Non-pigmented ciliary epithelial cell (primary cell): ENCODE measurements around the gene EDARADD.
"Not testable (repeated sequence)": the region's sequence is repeated elsewhere in the genome, so short reads cannot be mapped to it uniquely, and the experiment has no call there.

Experiments
- DNase-seq: peaks from one replicate; pipeline ENCODE4 v3.0.0-alpha.2; 2010; ENCODE audit warnings: low read depth

The EDARADD gene

GRCh38 chr1:236438614-236439013, 44.5 kb downstream of the EDARADD start:
- no peak for DNase-seq

- DNase-seq: no peak
These were observed 46.3 kb downstream of the EDARADD start for GRCh38 chr1:236440373-236440772.

- no peak for DNase-seq
These were observed 56.7 kb downstream of the EDARADD start for GRCh38 chr1:236450779-236451178.

GRCh38 chr1:236451796-236452373, 57.8 kb downstream of the EDARADD start:
- no peak for DNase-seq

DNA sequence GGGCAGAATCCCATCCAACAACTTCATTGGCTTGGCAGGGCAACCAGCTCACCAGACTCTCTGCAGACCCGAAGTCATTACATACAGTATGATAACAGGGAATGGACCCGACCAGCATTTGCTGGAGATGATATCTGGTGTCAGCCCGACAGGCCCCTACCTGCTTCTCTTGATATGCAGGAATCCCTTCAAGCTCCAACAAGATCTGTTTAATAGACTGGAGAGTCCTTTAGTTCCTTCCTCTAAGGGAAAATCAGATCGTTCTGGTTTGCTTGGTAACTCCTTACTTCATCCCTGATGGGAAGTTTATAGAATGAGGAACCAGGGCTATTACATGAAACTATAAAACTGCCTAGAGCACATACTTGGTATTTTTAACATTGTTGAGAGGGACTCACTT, 61.2 kb downstream of the EDARADD start:
- no peak for DNase-seq

DNA sequence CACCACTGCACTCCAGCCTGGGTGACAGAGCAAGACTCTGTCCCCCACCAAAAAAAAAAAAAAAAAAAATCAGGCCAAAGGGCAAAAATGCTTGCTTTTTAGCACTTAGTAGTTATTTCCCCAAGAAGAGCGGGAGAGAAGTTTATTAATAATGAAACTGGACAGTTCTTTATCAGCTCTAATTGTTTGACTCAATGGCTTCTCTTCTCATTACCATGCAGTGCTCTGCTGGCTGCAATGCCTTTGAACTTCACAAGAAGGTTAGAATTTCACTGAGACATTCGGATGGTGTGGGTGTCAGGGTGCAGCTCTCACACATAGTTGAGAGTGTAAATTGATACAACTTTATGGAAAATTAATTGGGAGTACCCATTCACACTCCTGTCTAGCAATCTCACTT, 63.7 kb downstream of the EDARADD start:
- no peak for DNase-seq

DNA sequence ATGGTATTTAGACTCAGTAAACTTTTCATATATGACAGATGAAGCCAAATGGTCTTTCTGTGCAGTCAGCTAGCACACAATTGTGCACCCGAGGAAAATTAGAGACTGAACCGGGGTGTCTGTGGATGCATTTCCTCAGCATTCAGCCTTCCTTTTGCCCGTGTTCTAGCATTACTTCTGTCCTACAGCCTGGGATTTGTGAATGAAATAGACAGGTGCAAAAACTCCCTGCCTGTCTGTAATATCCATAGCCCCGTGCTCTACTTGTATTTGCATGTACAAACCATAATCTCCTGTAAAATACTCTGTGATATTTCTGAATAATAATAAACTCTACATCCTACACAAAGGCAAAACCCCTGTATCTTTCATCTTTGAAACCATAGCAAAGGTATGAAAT, 64.9 kb downstream of the EDARADD start:
- DNase-seq: no peak

DNA sequence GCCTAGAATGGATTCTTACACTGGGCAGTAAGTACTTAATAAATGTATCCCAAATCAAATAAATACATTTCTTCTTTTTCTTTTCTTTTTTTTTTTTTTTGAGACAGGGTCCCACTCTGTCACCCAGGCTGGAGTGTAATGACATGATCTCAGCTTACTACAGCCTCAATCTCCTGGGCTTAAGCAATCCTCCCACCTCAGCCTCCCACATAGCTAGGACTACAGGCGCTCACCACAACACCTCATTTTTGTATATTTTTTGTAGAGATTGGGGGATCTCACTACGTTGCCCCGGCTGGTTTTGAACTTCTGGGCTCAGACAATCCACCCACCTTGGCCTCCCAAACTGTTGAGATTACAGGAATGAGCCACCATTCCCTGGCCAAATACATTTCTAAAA, 66.0 kb downstream of the EDARADD start:
- DNase-seq: no peak

- not testable (repeated sequence) for DNase-seq
These were observed 70.1 kb downstream of the EDARADD start for GRCh38 chr1:236464197-236464596.

DNA sequence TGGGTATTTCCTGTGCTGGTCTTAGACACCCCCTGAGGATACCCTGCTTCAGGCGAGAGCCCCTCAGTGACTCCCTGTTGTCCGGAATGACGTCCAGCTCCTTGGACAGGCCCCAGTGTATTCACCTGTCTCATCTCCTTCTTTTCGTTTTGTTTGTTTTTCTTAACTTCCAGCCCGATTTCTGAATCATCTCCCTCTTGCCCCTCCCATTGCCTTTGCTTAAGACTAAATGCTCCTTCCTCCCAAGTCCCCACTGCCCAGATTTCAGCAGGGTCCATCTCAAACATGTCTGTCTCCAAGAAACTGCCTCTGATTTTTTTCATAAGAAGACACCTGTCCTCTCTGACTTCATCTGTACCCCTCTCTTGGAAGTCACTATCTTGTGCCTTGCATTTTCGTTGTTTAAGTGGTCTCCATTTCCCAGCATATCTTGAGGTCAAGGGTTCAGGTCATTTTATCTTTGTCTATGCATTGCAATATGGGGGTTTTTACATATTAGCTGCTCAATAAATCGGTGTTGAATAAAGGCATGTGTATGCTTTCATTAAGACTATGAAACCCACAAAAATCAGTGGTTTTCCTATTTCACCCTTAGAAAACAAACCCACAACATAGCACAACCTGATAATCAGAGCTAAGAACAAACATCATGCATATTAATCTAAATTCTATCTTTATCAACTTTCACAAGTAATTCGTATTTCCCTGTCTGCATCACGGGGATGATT, 71.3 kb downstream of the EDARADD start:
- DNase-seq: no peak

DNA sequence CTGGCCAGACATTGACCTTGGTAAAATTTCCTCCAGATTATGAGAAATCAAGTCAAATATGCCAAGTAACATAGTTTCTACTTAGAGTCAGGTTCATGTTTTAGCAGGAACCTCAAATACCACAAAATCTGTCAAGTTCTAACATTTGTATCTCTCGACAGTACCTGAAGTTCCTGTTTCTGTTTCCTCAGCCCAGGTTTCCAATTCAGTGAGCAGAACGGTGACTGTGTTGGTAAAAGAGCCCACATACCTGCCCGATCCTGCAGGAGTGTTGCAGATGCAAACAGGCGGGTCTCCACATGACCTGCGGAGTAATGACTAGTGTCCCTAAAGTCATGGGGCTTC, 71.8 kb downstream of the EDARADD start:
- DNase-seq: no peak

DNA sequence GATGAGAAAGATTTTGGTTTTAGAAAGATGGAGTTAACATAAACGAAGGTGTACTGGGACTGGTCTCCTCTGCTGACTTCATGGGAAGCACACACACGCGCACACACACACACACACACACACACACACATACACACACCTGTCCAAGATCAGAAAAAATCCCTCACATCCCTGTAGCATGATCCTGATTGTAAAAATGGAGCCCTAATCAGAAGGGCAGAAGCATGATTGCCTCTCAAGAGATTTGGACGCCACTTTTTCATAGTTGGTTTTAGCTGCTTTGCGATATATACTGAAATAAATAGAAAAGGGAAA, 73.2 kb downstream of the EDARADD start:
- no peak for DNase-seq

DNA sequence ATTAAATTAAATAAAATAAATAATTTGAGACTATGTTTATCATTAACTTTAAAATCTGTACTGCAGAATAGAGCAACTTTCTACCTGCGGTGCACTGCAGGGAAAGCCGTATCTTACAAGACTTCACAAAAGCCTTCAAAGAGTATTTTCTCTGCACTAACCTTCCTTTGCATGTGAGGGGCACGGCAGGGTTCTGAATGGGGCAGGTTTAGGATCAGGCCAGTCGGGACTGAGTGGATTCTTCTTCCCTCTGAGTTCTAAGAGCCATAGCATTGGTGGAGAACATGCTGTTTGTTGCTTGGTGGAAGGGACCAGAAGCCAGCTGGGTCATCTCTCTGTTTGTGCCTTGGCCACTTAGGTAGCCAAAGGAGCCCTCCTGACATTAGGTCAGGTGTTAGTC, 74.5 kb downstream of the EDARADD start:
- no peak for DNase-seq

- no peak for DNase-seq
These were observed 75.4 kb downstream of the EDARADD start for GRCh38 chr1:236469466-236469865.

DNA sequence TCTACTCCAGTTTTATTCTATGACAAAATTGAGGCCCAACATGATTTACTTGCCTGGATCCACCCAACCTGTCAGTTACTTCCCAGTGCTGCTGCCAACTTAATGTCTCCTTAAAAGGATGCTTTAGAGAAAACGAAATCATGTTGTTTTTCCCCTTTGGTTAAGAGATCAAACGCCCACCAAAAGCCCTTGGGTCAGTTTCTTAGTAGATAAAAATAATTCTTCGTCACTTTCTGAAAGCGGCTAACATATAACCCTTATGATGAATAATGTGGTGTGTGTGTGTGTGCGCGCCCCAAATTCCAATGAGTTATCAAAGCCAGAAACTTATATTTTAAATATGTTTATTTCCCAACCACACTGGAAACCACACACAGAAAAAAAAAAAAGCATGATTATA, 77.0 kb downstream of the EDARADD start:
- no peak for DNase-seq

DNA sequence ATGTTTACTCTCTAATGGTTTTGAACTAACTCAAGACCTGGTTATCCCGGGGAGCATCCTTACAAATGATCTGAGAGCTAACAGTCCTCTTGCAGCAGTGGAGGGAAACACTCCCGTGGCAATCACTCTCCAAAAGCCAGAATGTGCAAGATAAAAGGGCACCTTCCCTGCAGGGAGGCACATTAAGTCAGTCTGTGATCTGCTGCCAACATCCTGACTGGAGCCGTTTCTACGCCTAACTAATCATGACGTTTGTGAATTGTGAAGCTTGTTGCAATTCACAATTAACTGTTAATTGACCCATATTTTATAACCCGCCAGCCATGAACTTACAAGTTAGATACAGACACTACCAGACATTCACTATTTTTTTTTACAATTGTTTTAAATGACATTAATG, 77.6 kb downstream of the EDARADD start:
- DNase-seq: no peak

DNA sequence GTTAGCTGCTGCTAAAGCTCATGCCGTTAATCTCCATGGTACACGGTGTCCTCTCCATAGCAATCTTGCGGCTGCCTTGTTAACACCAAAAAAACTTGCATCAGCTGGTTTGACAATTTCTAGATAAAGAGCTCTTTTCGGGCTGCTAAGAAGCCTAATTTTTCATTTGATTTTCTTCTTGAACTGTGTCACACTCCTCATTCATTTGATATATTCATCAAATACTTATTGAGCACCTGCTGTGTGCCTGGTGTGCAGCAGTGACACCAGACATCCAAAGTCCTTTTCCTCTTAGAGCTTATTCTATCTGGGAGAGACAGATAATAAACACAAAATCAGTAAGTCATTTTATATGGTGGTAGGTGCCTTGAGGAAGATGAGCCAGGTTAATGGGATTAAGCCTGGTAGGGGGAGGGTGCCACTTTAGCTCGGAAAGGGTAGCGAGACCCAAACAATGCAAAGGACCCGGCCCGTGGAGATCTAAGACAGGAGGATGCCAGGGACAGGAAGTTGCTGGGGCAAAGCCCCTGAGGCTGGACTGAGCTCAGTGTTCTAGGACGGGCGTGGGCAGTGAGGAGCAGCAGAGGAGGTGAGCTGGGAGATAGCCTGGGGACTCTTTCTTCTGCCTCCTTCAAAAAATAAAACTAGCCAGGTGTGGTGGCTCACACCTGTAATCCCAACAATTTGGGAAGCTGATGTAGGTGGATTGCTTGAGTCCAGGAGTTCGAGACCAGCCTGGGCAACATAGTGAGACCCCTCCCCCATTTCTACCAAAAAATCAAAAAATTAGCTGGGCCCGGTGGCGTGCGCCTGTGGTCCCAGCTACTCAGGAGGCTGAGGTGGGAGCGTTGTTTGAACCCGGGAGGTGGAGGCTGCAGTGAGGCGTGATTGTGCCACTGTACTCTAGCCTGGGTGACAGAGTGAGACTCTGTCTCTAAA, 79.0 kb downstream of the EDARADD start:
- no peak for DNase-seq

GRCh38 chr1:236476019-236476418, 81.9 kb downstream of the EDARADD start:
- no peak for DNase-seq

GRCh38 chr1:236480758-236481436, 86.8 kb downstream of the EDARADD start:
- DNase-seq: no peak

DNA sequence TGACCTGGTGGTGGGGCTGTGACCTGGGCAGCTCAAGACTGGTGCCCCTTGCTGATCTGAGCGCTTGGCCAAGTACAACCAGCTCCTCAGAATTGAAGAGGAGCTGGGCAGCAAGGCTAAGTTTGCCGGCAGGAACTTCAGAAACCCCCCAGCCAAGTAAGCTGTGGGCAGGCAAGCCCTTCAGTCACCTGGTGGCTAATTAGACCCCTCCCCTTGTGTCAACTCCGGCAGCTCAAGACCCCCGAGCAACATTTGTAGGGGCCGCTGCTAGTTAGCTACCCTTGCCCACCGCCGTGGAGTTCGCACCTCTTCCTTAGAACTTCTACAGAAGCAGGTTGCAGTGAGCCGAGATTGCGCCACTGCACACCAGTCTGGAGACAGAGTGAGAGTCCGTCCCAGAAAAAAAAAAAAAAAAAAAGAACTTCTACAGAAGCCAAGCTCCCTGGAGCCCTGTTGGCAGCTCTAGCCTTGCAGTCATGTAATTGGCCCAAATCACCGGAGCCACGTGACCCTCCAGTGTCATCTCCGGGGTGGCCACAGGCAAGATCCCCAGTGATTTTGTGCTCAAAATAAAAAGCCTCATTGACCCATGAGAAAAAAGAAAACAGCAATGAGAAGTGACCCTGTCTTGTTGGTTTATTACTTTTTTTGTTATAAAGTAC, 90.4 kb downstream of the EDARADD start:
- no peak for DNase-seq

DNA sequence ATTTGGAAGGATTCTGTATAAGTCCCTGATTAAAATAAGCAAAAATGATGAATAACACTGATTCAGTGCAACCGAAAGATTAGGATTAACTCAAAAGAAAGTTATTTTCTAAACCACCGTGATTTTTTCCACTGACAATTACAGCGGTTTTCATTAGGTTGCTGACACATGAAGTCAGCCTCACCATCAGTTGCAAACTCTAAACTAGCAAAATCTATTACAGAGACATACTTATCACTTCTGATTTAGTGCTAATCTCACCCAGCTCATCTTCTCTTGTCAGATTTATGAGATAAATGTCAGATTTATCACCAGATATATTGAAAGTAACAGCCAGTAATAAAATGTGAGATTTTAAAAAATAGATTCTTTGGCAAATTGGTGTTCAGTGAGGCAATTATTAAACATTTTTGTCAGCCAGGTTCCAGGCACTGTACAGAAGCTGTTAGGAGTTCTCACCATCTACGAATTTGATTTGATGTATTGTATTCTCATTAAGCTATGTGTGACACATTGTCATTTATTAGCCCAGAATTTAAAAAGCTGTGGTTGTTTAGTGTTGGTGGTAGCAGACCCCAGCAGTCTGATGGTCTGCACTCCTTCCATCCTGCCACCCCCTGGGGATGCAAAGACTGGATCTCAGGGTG, 92.4 kb downstream of the EDARADD start:
- DNase-seq: no peak

GRCh38 chr1:236489161-236489560, 95.1 kb downstream of the EDARADD start:
- not testable (repeated sequence) for DNase-seq
